OCI-LY3 (cell line): ENCODE measurements around the gene GATM.

Source experiments
- EZH2phosphoT487 ChIP-seq: fragments of 200-600 bp; shearing (Covaris generic); IDR thresholded peaks from 2 replicates; pipeline ENCODE4 v1.6.1; 2018; ENCODE audit warnings: antibody characterized with exemption, mixed run types, low read depth
- TF ChIP-seq, protein P1 (sequence below): fragments of 200-600, 300-600 bp; sonication (generic); IDR thresholded peaks from 2 replicates; pipeline ENCODE4 v1.5.1; 2014; ENCODE audit warnings: antibody characterized with exemption, low read length, low read depth

GRCh38 chr15:45351227-45351626 is 27.1 kb downstream of the GATM start:
- TF ChIP-seq, protein P1, sequence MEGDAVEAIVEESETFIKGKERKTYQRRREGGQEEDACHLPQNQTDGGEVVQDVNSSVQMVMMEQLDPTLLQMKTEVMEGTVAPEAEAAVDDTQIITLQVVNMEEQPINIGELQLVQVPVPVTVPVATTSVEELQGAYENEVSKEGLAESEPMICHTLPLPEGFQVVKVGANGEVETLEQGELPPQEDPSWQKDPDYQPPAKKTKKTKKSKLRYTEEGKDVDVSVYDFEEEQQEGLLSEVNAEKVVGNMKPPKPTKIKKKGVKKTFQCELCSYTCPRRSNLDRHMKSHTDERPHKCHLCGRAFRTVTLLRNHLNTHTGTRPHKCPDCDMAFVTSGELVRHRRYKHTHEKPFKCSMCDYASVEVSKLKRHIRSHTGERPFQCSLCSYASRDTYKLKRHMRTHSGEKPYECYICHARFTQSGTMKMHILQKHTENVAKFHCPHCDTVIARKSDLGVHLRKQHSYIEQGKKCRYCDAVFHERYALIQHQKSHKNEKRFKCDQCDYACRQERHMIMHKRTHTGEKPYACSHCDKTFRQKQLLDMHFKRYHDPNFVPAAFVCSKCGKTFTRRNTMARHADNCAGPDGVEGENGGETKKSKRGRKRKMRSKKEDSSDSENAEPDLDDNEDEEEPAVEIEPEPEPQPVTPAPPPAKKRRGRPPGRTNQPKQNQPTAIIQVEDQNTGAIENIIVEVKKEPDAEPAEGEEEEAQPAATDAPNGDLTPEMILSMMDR, result no peak
- no peak for TF ChIP-seq EZH2phosphoT487
